Right lobe of liver (tissue), 6 donors: ENCODE results near the gene PAQR8. TPM values are rescaled to one million over a fixed set of nuclear protein-coding genes. Genes with fewer than 3 reads are reported as not detected.

Experiments used
- ATAC-seq, 4 donors: fragments of 200-7000 bp; cut with Tn5 transposase; one replicate each; pipeline ENCODE4 v1.9.1; 2020; ENCODE audit warnings: mild to moderate bottlenecking in 4 of 4, moderate library complexity in 4 of 4
- DNase-seq, 3 donors: peaks; one replicate each; pipeline ENCODE4 v3.0.0-alpha.2; 2020
- H3K27ac ChIP-seq, 3 donors: fragments of 200-600 bp; one replicate each; pipeline ENCODE4 v1.8.0; 2022
- H3K27me3 ChIP-seq, 2 donors: fragments of 200-600 bp; one replicate each; pipeline ENCODE4 v1.8.0; 2022
- H3K36me3 ChIP-seq, 4 donors: fragments of 200-600 bp; sonication (generic) in 1 of 4; one replicate each; pipeline versions ENCODE4 v1.5.1 to v1.8.0; 2017 to 2022; ENCODE audit warnings: control low read depth in 1 of 4
- H3K4me1 ChIP-seq, 4 donors: fragments of 200-600 bp; sonication (generic) in 1 of 4; one replicate each; pipeline versions ENCODE4 v1.5.1 to v1.8.0; 2017 to 2022; ENCODE audit warnings: control low read depth in 1 of 4
- H3K4me3 ChIP-seq, 3 donors: fragments of 200-600 bp; one replicate each; pipeline ENCODE4 v1.8.0; 2022
- H3K9me3 ChIP-seq, 4 donors: fragments of 200-600 bp; sonication (generic) in 1 of 4; one replicate each; pipeline versions ENCODE4 v1.5.1 to v1.8.0; 2017 to 2022; ENCODE audit warnings: control low read depth in 1 of 4
- POLR2A ChIP-seq: fragments of 450-650 bp; IDR thresholded peaks from one replicate; pipeline ENCODE4 v1.6.1; 2017; ENCODE audit warnings: antibody characterized with exemption, mild to moderate bottlenecking
- WGBS: methylation state at CpG from one replicate; pipeline ENCODE4 v1.1.6; 2018; ENCODE audit warnings: low coverage, low lambda C conversion rate; ENCODE audit not compliant: insufficient coverage; ENCODE audit errors: missing lambda C conversion rate; 5-methylcytosine and 5-hydroxymethylcytosine counted together
- intact Hi-C, 2 donors: fragments of 100-400 bp; cut with DNase I; formaldehyde crosslinking; loops; one replicate each; pipeline versions ENCODE4 v1.11.2 to v1.14.1; 2022
- total RNA-seq, 6 experiments: library from RNA; depleted of rRNA in 2 of 6; stranded (reverse); fragments of >200 nt in 2 of 6; fragmentation: NEBNext Ultra II Directional in 3 of 6; extraction: Animal tissue kit (Norgen Biotek cat#: 25700) in 3 of 6; gene quantifications; one replicate each; pipeline versions ENCODE4 v1.1.0 to v1.2.4, GENCODE V29; 2016 to 2023
- TF ChIP-seq, protein P1 (sequence below), 4 donors: fragments of 200-600 bp in 3 of 4; fragments of 450-650 bp in 1 of 4; IDR thresholded peaks; one replicate each; pipeline versions ENCODE4 v1.5.1 to v1.8.0; 2016 to 2022; ENCODE audit warnings: antibody characterized with exemption in 4 of 4, mild to moderate bottlenecking in 2 of 4
- donor health status: DM: no; HTN: yes; CAD: no.
- donor health status: DM: no; HTN: no; CAD: no.
- donor health status: DM: no; HTN: no; CAD: no.
- donor health status: DM: no; HTN: yes; CAD: no.
- donor health status: DM: no; HTN: yes; CAD: no.

PAQR8 gene
- total RNA-seq, 6 experiments from 2014 or later: 0.29 to 1.5 (median 0.77) TPM

DNA sequence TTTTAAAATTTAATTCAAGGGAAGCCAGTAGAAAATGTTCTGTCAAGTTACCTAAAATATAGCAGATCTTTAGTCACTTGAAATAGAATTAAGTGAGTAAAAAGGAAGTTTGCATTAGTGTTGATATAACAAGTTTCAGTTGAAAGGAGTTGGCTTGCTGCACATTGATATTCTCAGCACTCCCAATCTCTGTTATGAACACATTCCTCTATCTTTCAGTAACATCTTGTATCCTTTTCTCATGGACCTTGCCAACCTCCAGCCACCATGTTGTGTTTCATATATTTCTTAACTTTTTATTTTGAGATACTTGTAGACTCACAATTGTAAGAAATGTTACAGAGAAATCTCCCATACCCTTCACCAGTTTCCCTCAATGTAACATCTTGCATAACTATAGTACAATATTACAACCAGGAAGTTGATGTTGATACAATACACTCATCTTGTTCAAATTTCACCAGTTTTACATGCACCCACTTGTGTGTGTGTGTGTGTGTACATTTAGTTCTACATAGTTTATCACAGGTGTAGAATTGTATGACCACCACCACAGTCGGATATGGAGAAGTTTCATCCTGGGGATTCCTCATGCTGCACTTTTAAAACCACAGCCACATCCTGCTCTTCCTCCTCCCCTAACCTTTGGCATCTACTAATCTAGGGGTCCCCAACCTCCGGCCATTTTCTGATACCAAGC is 20.2 kb upstream of the PAQR8 start:
- WGBS: 65% methylated on average over 2 of the region's 2 CpGs
- Histone ChIP-seq H3K27ac (no peak overlapping the region), H3K4me3 (no peak overlapping the region), H3K9me3 (no peaks in the 10 kb centered on the region), H3K27me3 (no peaks in the 10 kb centered on the region), H3K36me3 (no peaks in the 10 kb centered on the region), H3K4me1 (no peaks in the 10 kb centered on the region)
- no peak for TF ChIP-seq POLR2A
- TF ChIP-seq, protein P1, sequence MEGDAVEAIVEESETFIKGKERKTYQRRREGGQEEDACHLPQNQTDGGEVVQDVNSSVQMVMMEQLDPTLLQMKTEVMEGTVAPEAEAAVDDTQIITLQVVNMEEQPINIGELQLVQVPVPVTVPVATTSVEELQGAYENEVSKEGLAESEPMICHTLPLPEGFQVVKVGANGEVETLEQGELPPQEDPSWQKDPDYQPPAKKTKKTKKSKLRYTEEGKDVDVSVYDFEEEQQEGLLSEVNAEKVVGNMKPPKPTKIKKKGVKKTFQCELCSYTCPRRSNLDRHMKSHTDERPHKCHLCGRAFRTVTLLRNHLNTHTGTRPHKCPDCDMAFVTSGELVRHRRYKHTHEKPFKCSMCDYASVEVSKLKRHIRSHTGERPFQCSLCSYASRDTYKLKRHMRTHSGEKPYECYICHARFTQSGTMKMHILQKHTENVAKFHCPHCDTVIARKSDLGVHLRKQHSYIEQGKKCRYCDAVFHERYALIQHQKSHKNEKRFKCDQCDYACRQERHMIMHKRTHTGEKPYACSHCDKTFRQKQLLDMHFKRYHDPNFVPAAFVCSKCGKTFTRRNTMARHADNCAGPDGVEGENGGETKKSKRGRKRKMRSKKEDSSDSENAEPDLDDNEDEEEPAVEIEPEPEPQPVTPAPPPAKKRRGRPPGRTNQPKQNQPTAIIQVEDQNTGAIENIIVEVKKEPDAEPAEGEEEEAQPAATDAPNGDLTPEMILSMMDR (IDR thresholded peaks at IDR 0.05): no peak
- intact Hi-C loops: no loop called here
- ATAC-seq (no peak), DNase-seq (no peak)

DNA sequence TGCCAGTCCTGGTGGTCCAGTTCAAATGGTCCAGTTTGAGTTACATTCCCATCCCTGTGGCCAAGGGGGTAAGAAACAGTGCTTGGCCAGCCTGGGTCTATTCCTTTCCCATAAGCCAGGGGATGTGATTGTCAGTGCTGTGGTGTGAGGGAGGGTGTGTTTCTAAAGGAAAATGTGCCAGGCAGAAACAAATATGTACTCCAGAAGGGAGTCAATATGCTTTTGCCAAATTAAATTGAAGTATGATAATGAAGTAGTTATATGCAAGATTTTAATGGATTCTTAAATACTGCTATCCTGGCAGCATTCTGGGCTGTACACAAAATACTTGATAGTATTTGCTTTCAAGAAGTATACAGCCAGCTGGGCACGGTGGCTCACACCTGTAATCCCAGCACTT is 16.6 kb upstream of the PAQR8 start:
- no peaks in the 10 kb centered on the region for H3K27me3 ChIP-seq
- WGBS: 50% methylated on average over 1 of the region's 1 CpG
- DNase-seq: no peak
- no peaks in the 10 kb centered on the region for H3K36me3 ChIP-seq
- H3K4me3 ChIP-seq: no peak overlapping the region
- no peak for ATAC-seq
- intact Hi-C loops: no loop called here
- H3K9me3 ChIP-seq: no peaks in the 10 kb centered on the region
- no peak overlapping the region for H3K27ac ChIP-seq
- no peak for TF ChIP-seq POLR2A
- TF ChIP-seq, protein P1 (IDR thresholded peaks at IDR 0.05): no peak
- no peaks in the 10 kb centered on the region for H3K4me1 ChIP-seq

DNA sequence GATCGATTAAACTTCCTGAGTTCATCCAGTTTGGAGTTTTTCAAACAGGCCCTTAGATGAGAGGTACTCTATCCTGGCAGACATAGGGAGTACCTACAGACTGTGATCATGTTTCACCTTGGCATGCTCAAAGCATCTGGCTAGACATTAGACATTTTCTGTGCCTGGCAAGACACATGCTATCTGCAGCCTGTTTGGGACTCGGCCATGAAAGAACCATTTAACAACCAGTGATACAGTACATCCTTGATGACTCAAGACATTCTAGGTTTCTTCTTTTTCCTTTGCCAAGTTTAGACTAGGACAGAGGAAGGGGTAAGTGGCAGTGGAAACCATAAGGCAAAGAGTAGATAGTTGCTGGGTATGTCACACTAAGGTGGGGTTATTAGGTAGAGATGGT is 15.4 kb upstream of the PAQR8 start:
- no peak for DNase-seq
- H3K27me3 ChIP-seq: no peaks in the 10 kb centered on the region
- ATAC-seq: no peak
- TF ChIP-seq POLR2A: no peak
- TF ChIP-seq, protein P1 (IDR thresholded peaks at IDR 0.05): no peak
- H3K27ac ChIP-seq: no peak overlapping the region
- H3K4me1 ChIP-seq: no peaks in the 10 kb centered on the region
- intact Hi-C loops: no loop called here
- H3K9me3 ChIP-seq: no peaks in the 10 kb centered on the region
- H3K36me3 ChIP-seq: no peaks in the 10 kb centered on the region
- WGBS: 56% methylated on average over 2 of the region's 2 CpGs
- no peak overlapping the region for H3K4me3 ChIP-seq

DNA sequence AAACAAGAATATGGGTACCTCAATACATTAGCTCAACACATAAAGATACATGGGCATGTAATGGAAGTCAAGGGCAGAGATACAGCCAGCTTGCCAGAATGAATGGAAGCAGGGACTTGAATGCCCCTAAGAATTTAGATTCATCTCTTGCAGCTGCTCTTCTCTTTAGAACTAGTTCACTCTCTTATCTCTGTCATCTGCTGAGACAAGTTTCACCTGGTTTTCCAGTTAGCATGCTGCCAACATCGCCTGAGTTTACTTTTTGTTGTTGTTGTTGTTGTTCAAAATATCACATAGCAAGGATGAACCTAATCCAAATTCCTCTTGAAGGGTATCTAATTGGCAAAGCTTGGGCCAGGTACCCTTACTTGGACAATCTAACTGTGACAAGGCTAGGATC is 14.1 kb upstream of the PAQR8 start:
- intact Hi-C loops: no loop called here
- Histone ChIP-seq H3K27ac (no peak overlapping the region), H3K9me3 (no peaks in the 10 kb centered on the region), H3K4me3 (no peak overlapping the region), H3K36me3 (no peaks in the 10 kb centered on the region), H3K4me1 (no peaks in the 10 kb centered on the region), H3K27me3 (no peaks in the 10 kb centered on the region)
- TF ChIP-seq, protein P1 (IDR thresholded peaks at IDR 0.05): no peak
- TF ChIP-seq POLR2A: no peak
- 86% methylated on average over 1 of the region's 1 CpG for WGBS
- DNase-seq (no peak), ATAC-seq (no peak)
